ENCODE measurements around the gene PTGDS. TPM values are rescaled to one million over a fixed set of nuclear protein-coding genes. Genes with fewer than 3 reads are reported as not detected.
A peak's percentile ranks its signal among the peaks of the same experiment; 100 is the strongest.
"Not testable (repeated sequence)": the region's sequence is repeated elsewhere in the genome, so short reads cannot be mapped to it uniquely, and the experiment has no call there.

Gene PTGDS
- total RNA-seq, 1 donor from 2014 or later = not detected

- Mint-ChIP-seq H3K9me3 (no peaks in the 10 kb centered on the region), H3K4me3 (ENCODE audit: low read depth) (no peak within 1 kb of the TSS), H3K4me1 (ENCODE audit: low read depth) (peaks cover 30% of the 10 kb centered on the region), H3K27me3 (ENCODE audit: low read depth) (no peaks in the 10 kb centered on the region), H3K36me3 (ENCODE audit: low read depth) (peaks cover 10% of the 10 kb centered on the region), H3K27ac (no peak within 1 kb of the TSS)
- intact Hi-C loops (cut with micrococcal nuclease) = no loop called here
- no peak for DNase-seq (ENCODE audit: low spot score)
Observed at GRCh38 chr9:136996361-136997292, 19.3 kb downstream of the PTGDS start, which contains the start of gene CLIC3. CLIC3 (minus strand) TSS chr9:136996568; CDS start chr9:136996543, 25 bp downstream.

GRCh38 chr9:136997371-136997770 lies 20.1 kb downstream of the PTGDS start:
- Mint-ChIP-seq H3K27ac (peak overlapping the region; percentile 1), H3K4me3 (ENCODE audit: low read depth) (no peak overlapping the region)
- intact Hi-C loops (cut with micrococcal nuclease) = no loop called here

GRCh38 chr9:136997830-136998234 lies 20.5 kb downstream of the PTGDS start:
- intact Hi-C loops (cut with micrococcal nuclease) = no loop called here
- peaks cover 3% of the 10 kb centered on the region for H3K27me3 Mint-ChIP-seq (ENCODE audit: low read depth)
- peaks cover 10% of the 10 kb centered on the region for H3K36me3 Mint-ChIP-seq (ENCODE audit: low read depth)
- no peaks in the 10 kb centered on the region for H3K9me3 Mint-ChIP-seq
- H3K4me3 Mint-ChIP-seq (ENCODE audit: low read depth) = no peak overlapping the region
- H3K27ac Mint-ChIP-seq = peak overlapping the region; percentile 1
- peaks cover 29% of the 10 kb centered on the region for H3K4me1 Mint-ChIP-seq (ENCODE audit: low read depth)
- no peak for DNase-seq (ENCODE audit: low spot score)

More at GRCh38 chr9:136997371-136997770, 20.1 kb downstream of the PTGDS start:
- Mint-ChIP-seq H3K4me1 (ENCODE audit: low read depth) (peaks cover 29% of the 10 kb centered on the region), H3K9me3 (no peaks in the 10 kb centered on the region), H3K36me3 (ENCODE audit: low read depth) (peaks cover 10% of the 10 kb centered on the region), H3K27me3 (ENCODE audit: low read depth) (peaks cover 3% of the 10 kb centered on the region)
- DNase-seq (ENCODE audit: low spot score) = no peak

GRCh38 chr9:137000177-137000930 lies 23.1 kb downstream of the PTGDS start:
- intact Hi-C loops (cut with micrococcal nuclease) = loop anchor here (2.0 kb wide), 1 partner anchor 34 kb away; no protein-coding TSS in a partner anchor
- peak overlapping the region; percentile 55 for H3K27ac Mint-ChIP-seq
- no peaks in the 10 kb centered on the region for H3K9me3 Mint-ChIP-seq
- H3K4me1 Mint-ChIP-seq (ENCODE audit: low read depth) = peaks cover 23% of the 10 kb centered on the region
- no peaks in the 10 kb centered on the region for H3K36me3 Mint-ChIP-seq (ENCODE audit: low read depth)
- peak; percentile 27 for DNase-seq (ENCODE audit: low spot score)
- peaks cover 3% of the 10 kb centered on the region for H3K27me3 Mint-ChIP-seq (ENCODE audit: low read depth)
- no peak overlapping the region for H3K4me3 Mint-ChIP-seq (ENCODE audit: low read depth)

- H3K27ac Mint-ChIP-seq = no peak overlapping the region
- intact Hi-C loops (cut with micrococcal nuclease) = loop anchor here (2.0 kb wide), 1 partner anchor 33 kb away; no protein-coding TSS in a partner anchor
- DNase-seq (ENCODE audit: low spot score) = no peak
- no peak overlapping the region for H3K4me3 Mint-ChIP-seq (ENCODE audit: low read depth)
- H3K4me1 Mint-ChIP-seq (ENCODE audit: low read depth) = peaks cover 21% of the 10 kb centered on the region
- peaks cover 3% of the 10 kb centered on the region for H3K27me3 Mint-ChIP-seq (ENCODE audit: low read depth)
- H3K9me3 Mint-ChIP-seq = no peaks in the 10 kb centered on the region
- H3K36me3 Mint-ChIP-seq (ENCODE audit: low read depth) = no peaks in the 10 kb centered on the region
Observed at GRCh38 chr9:137001857-137002645, 24.7 kb downstream of the PTGDS start.

- H3K4me3 Mint-ChIP-seq (ENCODE audit: low read depth) = no peak overlapping the region
- H3K27me3 Mint-ChIP-seq (ENCODE audit: low read depth) = peaks cover 3% of the 10 kb centered on the region
- intact Hi-C loops (cut with micrococcal nuclease) = no loop called here
- no peak overlapping the region for H3K27ac Mint-ChIP-seq
- DNase-seq (ENCODE audit: low spot score) = no peak
- H3K36me3 Mint-ChIP-seq (ENCODE audit: low read depth) = no peaks in the 10 kb centered on the region
- H3K4me1 Mint-ChIP-seq (ENCODE audit: low read depth) = peaks cover 19% of the 10 kb centered on the region
- H3K9me3 Mint-ChIP-seq = no peaks in the 10 kb centered on the region
Observed at GRCh38 chr9:137002646-137003041, 25.3 kb downstream of the PTGDS start.

- H3K27me3 Mint-ChIP-seq (ENCODE audit: low read depth); DNase-seq (ENCODE audit: low spot score); H3K36me3 Mint-ChIP-seq (ENCODE audit: low read depth); H3K4me3 Mint-ChIP-seq (ENCODE audit: low read depth); H3K9me3 Mint-ChIP-seq; H3K27ac Mint-ChIP-seq; intact Hi-C loops (cut with micrococcal nuclease): not testable (repeated sequence)
- H3K4me1 Mint-ChIP-seq (ENCODE audit: low read depth) = peaks cover 10% of the 10 kb centered on the region
Observed at GRCh38 chr9:137004285-137004684, 27.0 kb downstream of the PTGDS start.

- Mint-ChIP-seq H3K4me1 (ENCODE audit: low read depth) (no peaks in the 10 kb centered on the region), H3K36me3 (ENCODE audit: low read depth) (no peaks in the 10 kb centered on the region), H3K27ac (no peak overlapping the region), H3K4me3 (ENCODE audit: low read depth) (no peak overlapping the region), H3K9me3 (no peaks in the 10 kb centered on the region), H3K27me3 (ENCODE audit: low read depth) (peaks cover 3% of the 10 kb centered on the region)
- intact Hi-C loops (cut with micrococcal nuclease) = no loop called here
- no peak for DNase-seq (ENCODE audit: low spot score)
Observed at GRCh38 chr9:137006116-137007003, 29.1 kb downstream of the PTGDS start.

- Mint-ChIP-seq H3K9me3 (no peaks in the 10 kb centered on the region), H3K4me3 (ENCODE audit: low read depth) (no peak overlapping the region), H3K27ac (no peak overlapping the region), H3K27me3 (ENCODE audit: low read depth) (no peaks in the 10 kb centered on the region), H3K36me3 (ENCODE audit: low read depth) (no peaks in the 10 kb centered on the region), H3K4me1 (ENCODE audit: low read depth) (no peaks in the 10 kb centered on the region)
- DNase-seq (ENCODE audit: low spot score) = no peak
- intact Hi-C loops (cut with micrococcal nuclease) = no loop called here
Observed at GRCh38 chr9:137007108-137007815, 30.0 kb downstream of the PTGDS start.

GRCh38 chr9:137007816-137008270 lies 30.5 kb downstream of the PTGDS start:
- DNase-seq (ENCODE audit: low spot score) = no peak
- H3K36me3 Mint-ChIP-seq (ENCODE audit: low read depth) = no peaks in the 10 kb centered on the region
- no peaks in the 10 kb centered on the region for H3K4me1 Mint-ChIP-seq (ENCODE audit: low read depth)
- H3K9me3 Mint-ChIP-seq = no peaks in the 10 kb centered on the region
- intact Hi-C loops (cut with micrococcal nuclease) = no loop called here
- H3K27ac Mint-ChIP-seq = no peak overlapping the region
- H3K4me3 Mint-ChIP-seq (ENCODE audit: low read depth) = no peak overlapping the region
- H3K27me3 Mint-ChIP-seq (ENCODE audit: low read depth) = no peaks in the 10 kb centered on the region

- DNase-seq (ENCODE audit: low spot score) = no peak
- Mint-ChIP-seq H3K4me3 (ENCODE audit: low read depth) (no peak overlapping the region), H3K36me3 (ENCODE audit: low read depth) (no peaks in the 10 kb centered on the region), H3K9me3 (no peaks in the 10 kb centered on the region), H3K4me1 (ENCODE audit: low read depth) (no peaks in the 10 kb centered on the region), H3K27me3 (ENCODE audit: low read depth) (no peaks in the 10 kb centered on the region), H3K27ac (no peak overlapping the region)
- intact Hi-C loops (cut with micrococcal nuclease) = no loop called here
Observed at GRCh38 chr9:137008312-137008711, 31.0 kb downstream of the PTGDS start.

All from activated T-helper 2 cell treated with anti-CD3 and anti-CD28 coated beads, Interferon-gamma antibody, Interleukin-2, Interleukin-4, amounts not matched to agents 10 μg/mL and 5 μg/mL and 100 μg/mL, durations not matched to agents 14 hours and 24 hours and 36 hours (primary cell).